Parathyroid adenoma (tissue), 2 donors: Measurements from ENCODE around the gene ATP9B.

Experiments
- H2AFZ ChIP-seq: fragments of 300-600 bp; sonication (generic); one replicate; pipeline ENCODE4 v1.7.0; 2017; ENCODE audit warnings: antibody characterized with exemption, mild to moderate bottlenecking
- H3K27ac ChIP-seq: fragments of 300-600 bp; sonication (generic); one replicate; pipeline ENCODE4 v1.7.0; 2017
- H3K27me3 ChIP-seq: fragments of 300-600 bp; sonication (generic); one replicate; pipeline ENCODE4 v1.7.0; 2017; ENCODE audit warnings: low read length; ENCODE audit not compliant: control insufficient read depth, insufficient read depth
- H3K36me3 ChIP-seq: fragments of 300-600 bp; sonication (generic); one replicate; pipeline ENCODE4 v1.7.0; 2017; ENCODE audit warnings: low read length; ENCODE audit not compliant: control insufficient read depth, insufficient read depth
- H3K4me1 ChIP-seq: fragments of 300-600 bp; sonication (generic); one replicate; pipeline ENCODE4 v1.7.0; 2017; ENCODE audit warnings: control low read depth
- H3K4me2 ChIP-seq: fragments of 300-600 bp; sonication (generic); one replicate; pipeline ENCODE4 v1.7.0; 2017; ENCODE audit warnings: low read length
- H3K4me3 ChIP-seq: fragments of 300-600 bp; sonication (generic); one replicate; pipeline ENCODE4 v1.7.0; 2017; ENCODE audit warnings: low read depth, low read length
- H3K79me2 ChIP-seq: fragments of 300-600 bp; sonication (generic); one replicate; pipeline ENCODE4 v1.7.0; 2017; ENCODE audit warnings: control low read depth
- H3K9ac ChIP-seq: fragments of 300-600 bp; sonication (generic); one replicate; pipeline ENCODE4 v1.7.0; 2017; ENCODE audit warnings: mild to moderate bottlenecking
- H3K9me3 ChIP-seq: fragments of 300-600 bp; sonication (generic); one replicate; pipeline ENCODE4 v1.7.0; 2017; ENCODE audit warnings: low read length; ENCODE audit not compliant: control insufficient read depth
- CTCF ChIP-seq: fragments of 300-600 bp; sonication (generic); IDR thresholded peaks from one replicate; pipeline ENCODE4 v1.7.0; 2017; ENCODE audit warnings: antibody characterized with exemption, mild to moderate bottlenecking
- donor health status: primary hyperparathyroidism.

Gene ATP9B

DNA sequence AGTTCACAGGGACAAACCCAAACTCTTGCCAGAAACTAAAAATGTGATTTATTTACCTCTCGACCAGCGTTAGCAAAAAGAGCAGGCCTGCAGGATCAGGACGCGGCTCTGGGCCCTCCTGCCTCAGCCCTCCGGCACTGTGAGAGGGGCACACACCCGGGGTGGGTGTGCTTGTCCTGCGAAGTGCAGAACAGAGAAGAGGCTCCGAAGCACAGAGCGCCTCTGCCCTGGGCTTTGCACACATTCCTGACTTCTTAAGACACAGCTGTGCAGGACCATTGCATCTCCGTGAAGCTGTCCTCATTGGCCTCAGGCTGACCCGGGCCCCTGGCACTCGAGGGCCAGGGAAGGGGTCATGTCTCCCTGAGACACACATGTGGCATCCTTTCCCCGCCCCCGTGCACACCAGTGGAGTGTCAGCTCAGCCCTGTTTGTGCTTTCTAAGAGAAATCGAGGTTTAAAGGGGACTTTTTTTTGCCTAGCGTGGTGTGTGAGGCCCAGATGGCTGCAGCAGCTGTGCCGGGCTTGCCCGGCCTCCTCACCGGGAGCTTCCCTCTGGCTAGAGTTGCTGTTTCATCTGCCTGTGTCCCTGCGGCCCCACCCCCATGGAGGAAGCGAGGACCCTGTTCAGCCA, 316.6 kb downstream of the ATP9B start:
- no peaks in the 10 kb centered on the region for H3K79me2 ChIP-seq
- no peaks in the 10 kb centered on the region for H3K4me1 ChIP-seq
- no peak for TF ChIP-seq CTCF
- H3K9ac ChIP-seq, result no peak overlapping the region
- H3K27me3 ChIP-seq, result no peaks in the 10 kb centered on the region
- no peak overlapping the region for H3K27ac ChIP-seq
- no peak overlapping the region for H3K4me2 ChIP-seq
- H3K4me3 ChIP-seq, result no peak overlapping the region
- H3K36me3 ChIP-seq, result no peaks in the 10 kb centered on the region
- no peaks in the 10 kb centered on the region for H3K9me3 ChIP-seq
- H2AFZ ChIP-seq, result no peak overlapping the region

GRCh38 chr18:79386547-79386946, 317.4 kb downstream of the ATP9B start:
- Histone ChIP-seq H3K4me3 (no peak overlapping the region), H3K27ac (no peak overlapping the region), H3K4me1 (no peaks in the 10 kb centered on the region), H2AFZ (no peak overlapping the region), H3K4me2 (no peak overlapping the region), H3K27me3 (no peaks in the 10 kb centered on the region), H3K79me2 (no peaks in the 10 kb centered on the region), H3K9ac (no peak overlapping the region), H3K9me3 (no peaks in the 10 kb centered on the region), H3K36me3 (no peaks in the 10 kb centered on the region)
- TF ChIP-seq CTCF, result no peak

GRCh38 chr18:79387214-79387613, 318.0 kb downstream of the ATP9B start:
- Histone ChIP-seq H3K9me3 (no peaks in the 10 kb centered on the region), H3K4me2 (no peak overlapping the region), H3K4me1 (no peaks in the 10 kb centered on the region), H3K27ac (no peak overlapping the region), H3K79me2 (no peaks in the 10 kb centered on the region), H3K27me3 (no peaks in the 10 kb centered on the region), H3K9ac (no peak overlapping the region), H3K4me3 (no peak overlapping the region), H2AFZ (no peak overlapping the region), H3K36me3 (no peaks in the 10 kb centered on the region)
- TF ChIP-seq CTCF, result no peak

- Histone ChIP-seq H3K4me3 (no peak overlapping the region), H3K4me2 (no peak overlapping the region), H3K9ac (no peak overlapping the region), H3K9me3 (no peaks in the 10 kb centered on the region), H3K27ac (no peak overlapping the region), H3K4me1 (no peaks in the 10 kb centered on the region), H3K36me3 (no peaks in the 10 kb centered on the region), H3K79me2 (no peaks in the 10 kb centered on the region), H3K27me3 (no peaks in the 10 kb centered on the region), H2AFZ (no peak overlapping the region)
- no peak for TF ChIP-seq CTCF
These were observed 318.4 kb downstream of the ATP9B start for GRCh38 chr18:79387615-79388014.

DNA sequence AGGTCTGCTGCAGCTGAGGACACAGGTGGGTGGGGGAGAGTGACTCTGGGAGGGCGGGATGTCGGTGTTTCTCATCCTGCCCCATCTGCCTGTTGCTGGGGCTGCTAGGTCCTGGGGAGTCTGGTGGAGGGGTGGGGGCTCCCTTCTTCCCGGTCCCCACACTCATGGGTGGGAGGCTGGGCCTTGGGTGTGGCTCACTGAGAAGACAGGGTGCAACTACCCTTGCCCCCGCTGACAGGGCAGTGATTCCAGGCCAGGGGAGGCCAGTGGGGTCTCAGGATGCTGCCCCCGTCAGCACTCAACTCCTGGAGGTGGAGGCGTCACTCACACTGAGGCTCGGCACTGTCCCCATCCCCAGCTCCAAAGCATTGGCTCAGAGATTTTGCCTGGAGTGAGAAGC, 318.8 kb downstream of the ATP9B start:
- Histone ChIP-seq H3K27ac (no peak overlapping the region), H3K4me3 (no peak overlapping the region), H3K27me3 (no peaks in the 10 kb centered on the region), H3K9me3 (no peaks in the 10 kb centered on the region), H3K9ac (no peak overlapping the region), H3K79me2 (no peaks in the 10 kb centered on the region), H2AFZ (no peak overlapping the region), H3K4me2 (no peak overlapping the region), H3K36me3 (no peaks in the 10 kb centered on the region), H3K4me1 (no peaks in the 10 kb centered on the region)
- TF ChIP-seq CTCF, result no peak
